NCI-H1092 (cell line): ENCODE data around the gene TMEM258.

Experiments used
- DNase-seq: peaks from one replicate; lab custom pipeline; 2025; lab: John Stamatoyannopoulos, UW

The TMEM258 gene

DNA sequence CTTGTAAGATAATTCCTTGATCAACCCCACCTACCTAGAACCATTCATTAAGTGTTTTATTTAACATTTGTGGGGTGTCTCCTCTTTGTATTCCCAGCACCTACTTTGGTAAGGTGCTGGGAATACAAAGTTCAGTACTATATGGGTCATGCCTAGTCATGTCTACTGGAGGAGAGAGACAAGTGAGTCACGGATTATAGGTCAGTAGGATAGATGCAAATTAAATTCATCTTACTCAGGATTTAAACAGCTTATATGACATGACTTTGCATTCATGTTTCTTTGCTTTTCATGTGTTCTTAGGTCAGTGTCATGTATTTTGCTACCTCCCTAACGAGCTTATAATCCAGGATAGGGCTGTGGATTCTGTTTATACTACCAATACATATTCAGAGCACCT lies 27.8 kb upstream of the TMEM258 start:
- no peak for DNase-seq

DNA sequence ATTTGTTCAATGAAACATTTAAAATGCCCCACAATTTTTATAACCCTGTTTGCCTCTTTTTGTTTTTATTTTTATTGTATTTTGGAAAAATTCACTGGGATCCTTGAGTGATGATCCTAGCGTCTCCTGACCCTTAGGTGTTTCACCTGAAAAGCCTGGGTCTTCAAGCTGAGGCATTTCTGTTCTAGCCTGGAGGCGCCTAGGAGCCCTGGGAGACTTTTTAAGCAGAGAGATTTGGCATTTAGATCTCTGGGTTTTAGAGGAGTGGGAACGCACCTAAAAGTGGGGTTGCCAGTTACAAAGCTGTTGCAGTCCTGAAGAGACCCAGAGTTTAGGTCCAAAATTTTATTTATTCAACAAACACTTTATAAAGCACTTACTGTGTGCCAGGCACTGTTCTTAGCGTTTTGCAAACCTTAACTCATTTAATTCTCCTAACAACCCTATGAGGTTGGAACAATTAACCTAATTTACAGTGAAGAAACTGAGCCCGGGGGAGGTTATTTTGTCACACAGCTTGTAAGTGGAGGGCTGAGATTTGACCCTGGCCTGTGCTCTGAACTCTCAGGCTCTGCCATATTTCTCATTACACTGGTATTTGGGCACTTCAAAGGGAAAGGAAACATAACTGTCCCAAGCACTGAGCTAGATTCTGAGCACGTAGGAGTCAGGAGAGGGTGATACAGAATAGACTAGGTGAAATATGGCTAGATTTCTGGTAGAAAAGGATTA lies 25.2 kb upstream of the TMEM258 start:
- DNase-seq, result no peak

DNA sequence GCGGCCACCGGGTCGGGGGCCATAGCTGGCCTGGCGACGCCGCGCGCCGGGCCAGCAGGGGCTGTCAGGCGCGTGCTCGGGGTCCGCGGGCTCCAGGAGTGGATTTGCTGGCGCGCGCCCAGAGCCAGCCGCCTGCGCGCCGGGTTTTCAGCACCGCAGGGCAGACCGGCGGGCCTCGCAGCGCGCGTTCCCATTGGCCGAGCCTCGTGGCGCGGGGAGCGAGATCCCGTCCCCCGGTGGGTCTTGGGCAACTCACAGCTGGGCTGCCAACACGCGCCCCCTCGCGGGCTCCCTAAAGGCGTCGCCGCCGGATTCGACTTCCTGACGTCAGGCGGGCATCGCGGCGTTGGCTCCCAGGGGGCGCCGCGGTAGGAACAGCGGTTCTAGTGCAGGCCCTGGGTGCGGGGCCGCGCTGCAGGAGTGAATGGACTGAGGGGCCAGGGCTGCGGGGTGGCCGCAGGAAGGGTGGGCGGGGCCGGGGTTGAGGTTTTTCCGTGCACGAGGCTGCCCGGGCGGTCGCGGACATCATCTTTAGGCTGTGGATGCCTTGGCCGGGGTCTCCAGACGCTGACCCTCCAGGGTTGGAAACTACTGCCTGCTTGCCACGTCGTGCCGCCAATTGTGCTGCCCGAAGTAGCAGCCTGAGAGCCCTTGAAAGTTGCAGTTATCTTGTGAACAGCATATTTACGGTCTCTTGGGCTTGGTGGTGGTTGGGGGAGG lies 24.5 kb upstream of the TMEM258 start, which contains the start of gene FADS1:
Gene FADS1 (minus strand): TSS at position 268 of the 720 bp plus-strand sequence. CDS start 74 bp downstream, at position 194.
- DNase-seq, result peak; percentile 99

DNA sequence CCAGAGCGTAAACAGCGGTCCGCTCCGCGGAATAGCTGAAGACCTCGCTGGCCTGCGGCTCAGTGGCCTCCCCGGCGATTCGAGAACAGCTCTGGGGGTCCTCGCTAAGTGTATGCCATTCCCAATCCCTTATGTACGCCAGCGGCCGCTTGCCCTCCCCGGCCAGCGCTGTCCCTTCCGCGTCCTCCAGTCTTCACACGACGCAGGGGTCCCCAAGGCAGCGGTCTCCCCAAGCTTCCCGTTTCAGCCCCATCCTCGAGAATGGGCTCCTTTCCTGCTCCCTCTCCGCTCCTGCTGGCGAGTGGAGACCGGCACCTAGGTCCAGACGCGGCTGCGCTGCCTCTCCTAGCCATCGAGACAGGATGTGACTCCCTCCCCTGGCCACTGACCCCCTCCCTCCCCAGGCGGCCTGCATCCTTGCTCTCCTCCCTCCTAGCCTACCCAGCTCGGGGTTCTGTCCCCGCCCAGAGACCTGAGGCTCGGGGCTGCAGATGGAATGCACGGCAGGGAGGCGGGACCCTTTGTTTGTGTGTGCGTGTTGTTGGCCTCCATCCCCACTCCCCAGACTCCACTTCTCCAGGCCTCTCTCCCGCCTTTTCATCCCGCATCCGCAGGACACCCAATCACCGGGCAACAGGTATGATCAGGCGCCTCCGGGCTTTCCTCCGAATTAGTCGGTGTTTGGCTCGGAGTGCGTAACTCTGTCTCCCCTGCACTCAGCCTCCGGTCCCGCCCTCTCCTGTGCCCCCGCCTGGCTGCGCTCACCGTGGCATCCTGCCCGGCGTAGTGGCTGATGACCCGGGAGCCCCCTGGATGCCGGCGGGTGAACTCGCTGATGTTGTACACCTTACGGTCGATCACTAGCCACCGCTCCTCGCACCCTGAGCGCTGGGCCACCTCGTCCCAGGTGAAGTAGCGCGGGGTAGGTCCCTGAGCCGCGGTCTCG lies 23.7 kb upstream of the TMEM258 start:
- DNase-seq, result peak; percentile 85

DNA sequence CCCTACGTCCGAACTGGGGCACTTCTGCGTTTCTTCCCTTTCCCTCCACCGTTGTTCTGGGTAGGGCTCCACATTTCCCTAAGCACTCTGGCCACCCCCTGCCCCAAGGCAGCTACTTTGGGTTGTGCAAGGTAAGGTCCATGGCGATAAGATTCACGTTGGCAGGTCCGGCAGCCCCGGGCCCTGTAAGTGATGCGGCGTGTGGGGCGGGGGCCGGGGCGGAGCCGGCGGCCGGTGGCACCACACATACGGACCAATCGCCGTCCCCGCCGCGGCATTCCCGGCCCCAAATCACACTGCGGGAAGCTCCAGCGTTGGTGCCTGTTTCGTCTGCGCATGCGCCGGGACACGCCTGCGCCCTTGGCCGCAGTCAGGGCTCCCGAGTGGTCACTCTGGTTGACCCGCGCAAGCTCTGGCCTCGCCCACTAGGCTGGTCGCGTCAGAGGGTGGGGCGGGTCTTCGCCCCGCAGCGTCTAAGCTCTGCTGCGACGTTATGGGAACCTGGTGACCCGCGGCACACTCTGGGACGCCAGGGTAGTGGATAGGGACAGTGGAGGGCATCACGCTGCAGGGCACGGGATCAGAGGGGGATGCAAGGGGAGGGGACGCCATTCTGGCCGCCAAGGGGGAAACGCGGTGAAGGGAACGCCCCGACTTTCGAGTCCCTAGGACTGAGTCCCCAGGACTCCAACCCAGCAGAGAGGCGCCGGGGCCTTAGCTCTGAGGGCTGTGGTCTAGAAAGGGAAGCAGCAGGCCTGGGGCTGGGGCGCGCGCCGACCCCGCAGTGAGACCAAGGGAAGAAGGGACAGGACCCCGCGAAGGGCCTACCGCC lies 22.8 kb upstream of the TMEM258 start:
- DNase-seq, result peak; percentile 93

DNA sequence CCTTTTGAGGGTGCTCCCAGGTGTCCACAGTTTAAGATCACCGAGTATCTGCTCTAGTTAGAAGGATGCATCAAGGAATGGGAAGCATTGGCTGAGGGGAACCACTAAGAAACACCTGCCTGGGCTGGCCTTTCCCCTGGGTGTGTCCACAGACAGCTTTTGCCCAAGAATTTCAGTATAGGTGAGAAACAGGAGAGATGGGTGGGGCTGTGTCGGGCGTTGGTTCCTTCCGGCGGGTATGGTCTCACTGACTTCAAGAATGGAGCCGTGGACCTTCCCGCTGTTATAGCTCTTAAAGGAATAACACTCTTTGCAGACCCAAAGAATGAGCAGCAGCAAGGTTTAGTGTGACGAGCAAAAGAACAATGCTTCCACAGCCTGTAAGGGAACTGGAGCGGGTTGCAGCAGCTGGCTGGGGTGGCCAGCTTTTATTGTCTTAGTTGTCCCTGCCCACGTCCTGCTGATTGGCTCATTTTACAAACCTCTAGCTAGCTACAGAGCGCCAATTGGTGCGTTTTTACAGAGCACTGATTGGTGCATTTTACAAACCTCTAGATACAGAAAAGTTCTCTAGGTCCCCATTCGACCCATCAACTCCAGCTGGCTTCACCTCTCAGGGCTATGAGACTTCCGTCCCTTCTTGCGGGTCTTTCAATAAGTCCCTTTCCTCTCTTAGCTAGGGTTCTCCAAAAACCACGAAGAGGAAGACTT lies 22.0 kb upstream of the TMEM258 start:
- DNase-seq, result no peak

DNA sequence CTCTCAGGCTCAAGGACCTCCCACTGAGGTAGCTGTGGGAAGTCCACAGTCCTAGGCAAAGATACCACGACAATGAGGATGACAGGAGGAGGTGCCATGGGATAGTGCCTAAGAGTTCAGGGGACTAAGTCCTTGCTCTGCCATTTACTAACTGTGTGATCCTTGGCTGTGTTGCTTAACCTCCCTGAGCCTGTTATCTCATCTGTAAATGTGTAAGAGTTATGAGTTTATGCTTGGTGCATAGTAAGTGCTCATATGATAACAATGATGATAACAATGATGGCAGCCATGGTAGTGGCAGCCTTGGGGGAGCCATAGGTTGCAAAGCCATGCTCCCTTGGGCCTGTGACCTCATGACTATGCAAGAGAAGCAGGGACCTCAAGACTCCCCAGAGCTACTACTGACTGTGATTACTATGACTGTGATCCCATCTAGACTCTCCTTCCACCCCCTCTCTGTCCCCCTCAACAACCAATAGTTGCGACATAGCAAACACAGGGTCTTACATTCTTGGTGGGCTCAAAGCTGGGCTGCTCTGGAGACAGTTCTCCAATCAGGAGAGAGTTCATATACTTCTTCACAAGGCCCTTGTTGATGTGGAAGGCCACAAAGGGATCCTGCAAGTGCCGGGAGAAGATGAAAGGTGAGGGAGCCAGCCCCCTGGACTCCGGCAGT lies 20.5 kb upstream of the TMEM258 start:
- no peak for DNase-seq

DNA sequence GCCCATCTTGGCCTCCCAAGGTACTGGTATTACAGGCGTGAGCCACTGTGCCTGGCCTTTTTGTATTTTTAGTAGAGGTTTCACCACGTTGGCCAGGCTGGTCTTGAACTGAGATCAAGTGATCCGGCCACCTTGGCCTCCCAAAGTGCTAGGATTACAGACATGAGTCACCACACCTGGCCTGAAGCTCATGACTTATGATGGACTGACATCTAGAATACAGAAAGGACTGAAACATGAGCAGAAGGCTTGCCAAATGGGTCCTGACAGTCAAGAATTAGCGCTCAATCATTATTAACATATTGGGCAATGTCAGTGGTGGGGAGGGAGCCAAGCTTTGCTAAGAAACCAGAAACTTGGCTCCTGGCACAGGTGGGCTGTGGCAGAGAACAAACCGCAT lies 19.4 kb upstream of the TMEM258 start:
- no peak for DNase-seq

DNA sequence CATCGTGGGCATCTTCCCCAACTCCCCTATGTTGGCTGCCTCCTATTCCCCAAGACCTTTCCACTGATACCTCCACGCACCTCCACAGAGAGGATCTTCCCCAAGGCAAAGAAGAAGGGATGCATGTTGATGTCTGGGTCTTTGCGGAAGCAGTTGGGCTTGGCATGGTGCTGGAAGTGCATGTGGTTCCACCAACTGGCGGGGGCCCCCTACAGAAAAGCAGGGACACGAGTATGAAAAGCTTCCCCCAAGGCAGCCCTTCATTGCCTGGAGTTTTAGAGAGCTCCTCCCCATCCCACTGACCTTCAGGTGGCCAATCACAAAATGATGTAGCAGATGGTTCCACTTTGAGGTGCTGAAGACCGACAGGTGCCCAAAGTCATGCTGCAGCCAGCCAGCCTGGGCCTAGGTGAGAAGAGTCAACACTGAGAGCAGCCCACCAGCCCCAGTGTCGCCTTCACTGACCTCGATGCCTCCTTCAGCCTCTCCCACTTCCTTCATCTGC lies 18.3 kb upstream of the TMEM258 start:
- no peak for DNase-seq

DNA sequence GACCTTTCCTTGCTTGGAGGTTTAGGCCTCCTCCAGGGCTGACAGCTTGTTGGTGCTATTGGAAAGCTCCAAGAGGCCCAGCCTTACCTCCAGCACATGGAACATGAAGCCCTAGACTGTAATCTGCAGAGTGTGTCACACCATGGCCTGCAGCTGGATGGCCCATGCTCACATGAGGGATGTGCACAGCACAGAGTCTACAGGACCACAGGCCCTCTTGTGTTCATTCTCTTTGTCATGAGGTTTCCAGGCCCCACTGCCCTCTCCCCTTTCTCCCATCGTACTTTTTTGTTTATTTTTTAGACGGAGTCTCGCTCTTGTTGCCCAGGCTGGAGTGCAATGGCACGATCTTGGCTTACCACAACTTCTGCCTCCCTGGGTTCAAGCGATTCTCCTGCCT lies 14.4 kb upstream of the TMEM258 start:
- DNase-seq, result no peak

DNA sequence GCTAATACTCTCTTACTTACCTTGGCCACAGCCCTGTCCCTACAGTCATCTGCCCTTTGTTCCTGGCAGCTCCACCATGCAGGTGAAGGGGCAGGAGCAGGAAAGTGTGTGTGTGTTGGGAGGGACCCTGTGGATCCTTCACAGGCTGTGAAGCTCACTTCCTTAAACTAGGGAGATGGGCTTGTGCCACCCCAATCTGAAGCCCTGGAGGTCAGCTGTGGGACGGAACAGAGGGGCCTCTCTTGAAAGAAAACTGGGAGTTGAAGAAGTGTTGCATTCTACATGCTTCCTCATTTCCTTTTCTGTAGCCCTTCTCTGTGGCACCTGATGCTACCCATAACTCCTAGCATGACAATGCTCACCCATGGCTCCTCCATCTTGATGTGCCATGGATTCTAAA lies 12.7 kb upstream of the TMEM258 start:
- DNase-seq, result no peak

DNA sequence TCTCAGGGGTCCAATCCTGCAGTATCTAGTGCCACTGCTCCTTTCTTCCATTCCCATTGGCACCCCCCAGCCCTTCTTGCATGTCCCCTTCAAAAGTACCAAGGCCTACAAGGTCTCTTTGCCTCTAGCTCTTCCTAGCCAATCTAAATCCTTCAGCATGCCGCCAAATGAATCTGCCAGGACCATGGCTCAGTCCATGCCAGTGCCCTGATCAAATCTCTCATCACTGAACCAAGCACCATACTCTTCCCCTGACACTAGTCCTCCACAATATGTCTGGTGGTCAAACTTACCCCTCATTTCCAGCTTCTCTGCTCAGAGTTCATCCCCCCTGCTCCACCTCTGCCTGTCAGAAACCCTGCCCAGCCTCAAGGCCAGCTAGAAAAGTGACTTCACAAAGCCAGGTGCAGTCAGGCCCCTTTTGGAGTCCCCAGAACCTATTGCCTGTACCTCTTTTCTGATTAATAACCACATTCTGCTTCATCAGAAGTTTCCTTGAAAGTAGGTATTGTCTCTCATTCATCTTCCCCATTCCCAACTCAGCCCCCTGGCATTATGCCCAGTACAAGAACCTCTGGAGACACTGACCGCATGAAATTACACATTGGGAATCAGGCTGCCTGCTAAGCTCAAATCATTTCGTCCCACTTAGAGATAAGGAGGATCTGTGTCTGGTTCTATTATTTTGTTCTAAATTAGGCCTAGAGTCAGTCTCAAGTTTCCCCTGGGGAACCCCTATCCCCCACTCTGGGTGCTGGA lies 11.7 kb upstream of the TMEM258 start:
- no peak for DNase-seq

DNA sequence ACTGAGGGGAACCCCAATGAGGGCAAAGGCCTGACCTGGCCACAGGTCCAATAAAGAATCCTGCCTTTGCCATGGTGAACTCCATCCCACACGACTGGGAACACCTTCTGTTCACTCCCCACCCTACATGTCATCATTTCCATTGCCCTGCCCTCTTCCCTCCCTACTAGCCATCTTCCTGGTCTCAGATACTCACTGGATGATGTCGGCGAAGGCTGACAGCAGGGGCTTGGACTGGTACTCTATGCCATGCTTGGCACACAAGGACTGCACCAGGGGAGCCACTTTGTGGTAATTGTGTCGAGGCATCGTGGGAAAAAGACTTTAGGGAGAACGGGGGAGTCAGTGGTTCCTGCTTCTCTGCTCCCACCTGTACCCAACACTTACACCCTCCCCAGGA lies 10.2 kb upstream of the TMEM258 start:
- no peak for DNase-seq

DNA sequence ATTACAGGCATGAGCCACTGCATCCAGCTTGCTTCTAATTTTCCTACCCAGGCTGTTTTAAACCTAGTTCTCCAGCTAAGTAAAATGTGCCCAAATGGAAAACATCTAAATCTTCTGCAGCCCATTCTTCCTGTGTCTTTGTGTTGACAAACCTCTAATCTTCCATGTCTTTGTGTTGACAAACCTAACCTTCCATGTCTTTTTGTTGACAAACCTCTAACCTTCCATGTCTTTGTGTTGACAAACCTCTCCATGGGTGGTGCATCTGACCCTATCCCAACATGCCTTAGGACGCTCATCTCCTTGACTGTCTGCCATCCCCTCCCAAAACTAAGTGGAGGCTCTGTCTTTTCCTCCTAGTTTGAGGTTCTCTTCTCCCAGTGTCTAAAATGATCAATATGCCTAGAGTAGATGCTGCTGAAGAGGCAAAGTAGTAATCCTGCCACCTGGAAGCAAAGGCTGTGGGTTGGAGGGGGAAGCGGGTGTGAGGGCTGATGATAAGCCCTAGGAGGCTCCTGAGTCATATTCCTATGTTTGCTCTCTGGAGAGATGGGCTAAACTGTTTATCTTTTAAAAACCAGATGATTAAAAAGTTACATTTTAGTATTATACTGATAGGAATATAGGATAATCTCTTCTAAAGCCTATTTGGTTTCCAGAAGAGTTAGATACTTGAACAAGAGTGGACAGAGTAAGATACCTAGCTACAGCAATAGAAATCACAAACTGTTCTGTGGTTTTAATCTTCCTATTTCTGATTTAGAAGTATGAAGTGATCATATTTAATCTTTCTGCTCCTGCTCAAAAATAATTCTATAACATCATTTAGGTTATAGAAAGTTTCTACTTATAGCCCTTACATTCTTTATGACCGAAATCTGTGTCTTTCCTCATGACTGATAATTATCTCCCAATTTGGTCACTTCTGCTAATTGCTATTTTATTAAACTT lies 8.2 kb upstream of the TMEM258 start:
- no peak for DNase-seq

DNA sequence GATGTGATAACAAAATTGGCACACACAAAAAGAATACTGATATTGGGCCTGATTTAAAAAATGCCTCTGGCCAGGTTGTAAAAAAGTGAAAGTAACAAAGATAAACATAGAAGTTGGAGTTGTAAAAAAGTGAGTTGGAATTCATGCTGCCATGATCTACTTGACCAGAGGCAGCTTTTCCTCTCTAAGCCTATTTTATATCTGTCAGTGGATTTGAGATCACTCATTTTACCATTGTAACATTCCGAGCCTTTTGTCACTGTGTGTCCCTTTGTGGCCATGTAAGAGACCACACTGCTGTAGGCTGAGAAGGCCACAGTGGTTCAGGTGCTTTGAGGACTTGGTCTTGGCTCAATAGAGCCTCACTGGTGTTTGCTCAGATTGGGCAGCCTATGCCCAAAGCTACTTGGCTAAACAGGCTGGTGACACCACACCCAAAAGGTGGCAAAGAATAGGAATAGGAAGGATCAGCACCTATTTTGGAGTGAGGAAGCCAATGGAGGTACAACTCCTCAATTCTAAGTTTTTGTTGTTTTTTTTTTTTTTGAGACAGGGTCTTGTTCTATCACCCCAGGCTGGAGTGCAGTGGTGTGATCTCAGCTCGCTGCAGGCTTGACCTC lies 7.4 kb upstream of the TMEM258 start:
- no peak for DNase-seq

DNA sequence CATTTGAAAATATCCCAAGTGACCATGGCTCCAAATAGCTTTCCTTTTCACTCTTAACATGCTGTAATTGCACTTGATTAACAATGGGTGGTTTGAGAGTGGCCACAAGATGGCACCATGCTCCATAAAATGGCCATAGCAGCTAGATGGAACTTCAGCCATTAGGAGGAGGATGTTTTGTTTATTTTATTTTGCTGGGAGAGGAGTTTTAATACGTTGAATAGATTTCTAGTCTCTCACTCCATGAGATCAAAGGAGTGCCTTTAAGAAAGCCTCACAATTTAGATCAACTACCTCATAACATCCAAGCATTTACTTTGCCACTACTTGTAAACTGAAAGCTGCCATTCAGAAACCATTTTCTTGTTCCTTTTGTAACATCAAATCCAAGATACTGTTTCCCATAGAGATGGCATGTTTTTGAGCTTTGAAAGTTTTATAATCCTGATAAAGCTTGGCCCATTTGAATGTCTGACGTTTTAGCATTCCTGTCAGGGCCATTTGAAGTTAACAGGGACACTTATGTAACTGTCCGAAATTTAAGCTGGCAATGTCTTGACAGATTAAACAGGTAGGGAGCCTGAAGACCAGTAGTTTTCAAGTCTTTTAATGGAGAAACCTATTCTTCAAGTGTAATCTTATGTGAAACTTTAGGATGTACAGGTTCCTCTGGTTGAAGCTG lies 5.0 kb upstream of the TMEM258 start:
- peak; percentile 73 for DNase-seq

DNA sequence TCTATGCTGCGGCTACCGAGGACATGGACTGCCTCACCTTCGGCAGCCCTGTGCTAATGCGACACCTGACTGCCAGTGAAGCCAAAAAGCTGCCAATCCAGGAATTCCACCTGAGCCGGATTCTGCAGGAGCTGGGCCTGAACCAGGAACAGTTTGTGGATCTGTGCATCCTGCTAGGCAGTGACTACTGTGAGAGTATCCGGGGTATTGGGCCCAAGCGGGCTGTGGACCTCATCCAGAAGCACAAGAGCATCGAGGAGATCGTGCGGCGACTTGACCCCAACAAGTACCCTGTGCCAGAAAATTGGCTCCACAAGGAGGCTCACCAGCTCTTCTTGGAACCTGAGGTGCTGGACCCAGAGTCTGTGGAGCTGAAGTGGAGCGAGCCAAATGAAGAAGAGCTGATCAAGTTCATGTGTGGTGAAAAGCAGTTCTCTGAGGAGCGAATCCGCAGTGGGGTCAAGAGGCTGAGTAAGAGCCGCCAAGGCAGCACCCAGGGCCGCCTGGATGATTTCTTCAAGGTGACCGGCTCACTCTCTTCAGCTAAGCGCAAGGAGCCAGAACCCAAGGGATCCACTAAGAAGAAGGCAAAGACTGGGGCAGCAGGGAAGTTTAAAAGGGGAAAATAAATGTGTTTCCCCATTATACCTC lies 3.6 kb upstream of the TMEM258 start:
- DNase-seq, result no peak
